Measurements from ENCODE around the gene NDC1.

DNA sequence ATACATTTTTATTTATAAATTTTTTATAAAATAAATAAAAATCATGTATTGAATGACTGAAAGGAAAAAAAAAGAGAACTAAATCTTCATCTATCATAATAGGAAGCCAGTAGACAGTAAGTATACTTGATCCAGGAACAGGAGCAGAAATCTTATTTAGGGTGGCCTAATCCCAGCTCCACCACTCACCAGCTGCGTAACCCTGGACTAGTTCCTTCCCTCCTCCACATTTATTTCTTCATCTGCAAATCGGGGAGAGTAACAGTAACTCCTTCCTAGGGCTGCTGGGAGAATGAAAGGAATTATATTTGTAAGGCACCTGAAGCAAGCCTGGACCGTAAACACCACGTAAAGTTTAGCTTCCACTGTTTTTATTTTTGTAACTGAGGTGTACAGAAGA is 117.0 kb downstream of the NDC1 start:
- TF ChIP-seq, protein P1, sequence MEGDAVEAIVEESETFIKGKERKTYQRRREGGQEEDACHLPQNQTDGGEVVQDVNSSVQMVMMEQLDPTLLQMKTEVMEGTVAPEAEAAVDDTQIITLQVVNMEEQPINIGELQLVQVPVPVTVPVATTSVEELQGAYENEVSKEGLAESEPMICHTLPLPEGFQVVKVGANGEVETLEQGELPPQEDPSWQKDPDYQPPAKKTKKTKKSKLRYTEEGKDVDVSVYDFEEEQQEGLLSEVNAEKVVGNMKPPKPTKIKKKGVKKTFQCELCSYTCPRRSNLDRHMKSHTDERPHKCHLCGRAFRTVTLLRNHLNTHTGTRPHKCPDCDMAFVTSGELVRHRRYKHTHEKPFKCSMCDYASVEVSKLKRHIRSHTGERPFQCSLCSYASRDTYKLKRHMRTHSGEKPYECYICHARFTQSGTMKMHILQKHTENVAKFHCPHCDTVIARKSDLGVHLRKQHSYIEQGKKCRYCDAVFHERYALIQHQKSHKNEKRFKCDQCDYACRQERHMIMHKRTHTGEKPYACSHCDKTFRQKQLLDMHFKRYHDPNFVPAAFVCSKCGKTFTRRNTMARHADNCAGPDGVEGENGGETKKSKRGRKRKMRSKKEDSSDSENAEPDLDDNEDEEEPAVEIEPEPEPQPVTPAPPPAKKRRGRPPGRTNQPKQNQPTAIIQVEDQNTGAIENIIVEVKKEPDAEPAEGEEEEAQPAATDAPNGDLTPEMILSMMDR (IDR thresholded peaks at IDR 0.05; ENCODE audit: insufficient read depth, low read depth, low read length) = no peak
- TF ChIP-seq EZH2 (IDR thresholded peaks at IDR 0.05; ENCODE audit: insufficient read depth, low read length) = no peak
